Fibroblast of skin of right quadriceps (primary cell): ENCODE results near the gene ACVRL1.
A peak's percentile ranks its signal among the peaks of the same experiment; 100 is the strongest.

Experiments
- DNase-seq: peaks from one replicate; pipeline ENCODE4 v3.0.0-alpha.2; 2013

Gene ACVRL1

DNA sequence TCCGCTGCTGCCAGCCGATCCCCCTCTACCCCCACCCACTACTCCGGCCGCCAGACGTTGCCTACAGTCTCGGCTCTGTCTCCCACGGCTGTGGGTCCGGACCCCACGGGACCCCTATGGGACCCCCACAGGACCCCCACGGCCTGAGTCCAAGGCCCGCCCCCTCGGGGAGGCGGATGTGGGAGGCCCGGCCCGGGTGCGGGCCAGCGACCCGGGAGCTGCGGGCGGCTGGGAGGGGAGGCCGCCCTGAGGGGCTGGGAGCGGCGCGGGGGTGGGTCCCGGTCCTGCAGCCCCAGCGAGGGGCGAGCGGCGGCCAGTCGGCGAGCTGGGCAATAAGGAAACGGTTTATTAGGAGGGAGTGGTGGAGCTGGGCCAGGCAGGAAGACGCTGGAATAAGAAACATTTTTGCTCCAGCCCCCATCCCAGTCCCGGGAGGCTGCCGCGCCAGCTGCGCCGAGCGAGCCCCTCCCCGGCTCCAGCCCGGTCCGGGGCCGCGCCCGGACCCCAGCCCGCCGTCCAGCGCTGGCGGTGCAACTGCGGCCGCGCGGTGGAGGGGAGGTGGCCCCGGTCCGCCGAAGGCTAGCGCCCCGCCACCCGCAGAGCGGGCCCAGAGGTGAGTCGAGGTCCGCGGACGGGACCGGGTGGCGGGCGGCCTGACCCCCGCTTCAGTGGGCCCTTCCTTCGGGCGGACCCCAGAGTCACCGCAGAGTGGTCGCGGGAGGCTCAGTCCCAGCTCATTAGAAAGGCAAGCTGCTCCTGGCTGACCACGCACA lies at the start of gene ACVRL1:
ACVRL1 (plus strand) TSS at position 422 of the 773 bp plus-strand sequence. CDS start 4,971 bp downstream, outside the sequence.
- DNase-seq: no peak

DNA sequence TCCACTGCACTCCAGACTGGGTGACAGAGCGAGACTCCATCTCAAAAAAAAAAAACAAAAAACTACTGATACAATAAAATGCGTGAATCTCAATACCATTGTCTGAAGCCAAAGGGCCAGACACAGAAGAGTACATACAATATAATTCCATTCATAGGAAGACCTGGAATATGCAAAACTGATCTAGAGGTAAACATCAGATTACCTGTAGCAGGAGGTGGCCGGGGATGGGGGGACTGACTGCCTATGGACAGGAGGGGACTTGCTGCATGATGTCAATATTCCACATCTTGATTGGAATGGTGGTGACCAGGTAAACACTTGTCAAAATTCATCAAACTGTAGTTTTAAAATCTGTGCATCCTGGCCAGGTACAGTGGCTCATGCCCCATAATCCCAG lies 46.3 kb upstream of the ACVRL1 start:
- no peak for DNase-seq

DNA sequence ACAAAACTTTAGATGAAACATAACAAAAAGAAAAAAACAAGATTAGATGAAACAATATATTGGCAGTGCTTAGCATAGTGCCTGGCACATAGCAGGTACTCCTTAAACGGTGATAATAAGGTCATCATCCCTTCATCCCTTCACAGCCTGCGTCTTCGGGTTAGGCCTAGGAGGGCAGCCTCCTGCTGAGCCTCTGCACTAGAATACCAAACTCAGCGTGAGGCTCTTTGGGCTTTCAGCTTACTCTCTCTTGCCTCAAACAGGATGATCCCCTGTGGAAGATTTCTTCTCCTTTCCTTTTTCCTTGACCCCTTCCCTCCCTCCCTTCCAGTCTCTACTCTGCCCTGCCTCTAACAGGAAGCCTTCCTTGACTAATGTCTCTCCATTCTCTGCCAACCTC lies 44.4 kb upstream of the ACVRL1 start:
- DNase-seq: no peak

DNA sequence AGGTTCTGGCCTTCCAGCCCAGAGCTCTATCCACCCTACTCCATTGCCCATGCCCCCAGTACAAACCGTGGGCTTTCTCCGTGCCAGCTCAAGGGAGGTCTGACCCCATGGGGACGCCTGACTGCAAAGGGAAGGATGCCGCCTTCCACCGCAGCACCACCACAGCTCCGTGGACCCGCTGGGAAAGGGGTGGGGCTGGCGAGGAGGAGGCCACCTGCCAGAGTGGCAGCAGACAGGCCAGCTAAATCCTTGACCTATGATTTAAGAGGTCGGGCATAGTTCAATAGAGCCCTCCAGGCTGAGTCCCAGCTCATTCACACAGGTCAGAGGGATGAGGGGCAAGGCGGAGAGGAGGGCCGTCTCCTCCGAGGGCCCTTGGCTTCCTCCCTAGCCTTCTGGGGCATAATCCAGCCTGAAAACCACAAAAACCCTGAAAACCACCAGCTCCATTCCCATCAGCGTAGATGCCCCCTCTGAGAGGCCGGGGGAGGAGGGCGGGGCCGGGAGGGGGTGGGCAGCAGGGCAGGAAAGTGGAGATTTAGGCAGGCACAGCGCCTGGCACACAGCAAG lies 43.9 kb upstream of the ACVRL1 start:
- no peak for DNase-seq

DNA sequence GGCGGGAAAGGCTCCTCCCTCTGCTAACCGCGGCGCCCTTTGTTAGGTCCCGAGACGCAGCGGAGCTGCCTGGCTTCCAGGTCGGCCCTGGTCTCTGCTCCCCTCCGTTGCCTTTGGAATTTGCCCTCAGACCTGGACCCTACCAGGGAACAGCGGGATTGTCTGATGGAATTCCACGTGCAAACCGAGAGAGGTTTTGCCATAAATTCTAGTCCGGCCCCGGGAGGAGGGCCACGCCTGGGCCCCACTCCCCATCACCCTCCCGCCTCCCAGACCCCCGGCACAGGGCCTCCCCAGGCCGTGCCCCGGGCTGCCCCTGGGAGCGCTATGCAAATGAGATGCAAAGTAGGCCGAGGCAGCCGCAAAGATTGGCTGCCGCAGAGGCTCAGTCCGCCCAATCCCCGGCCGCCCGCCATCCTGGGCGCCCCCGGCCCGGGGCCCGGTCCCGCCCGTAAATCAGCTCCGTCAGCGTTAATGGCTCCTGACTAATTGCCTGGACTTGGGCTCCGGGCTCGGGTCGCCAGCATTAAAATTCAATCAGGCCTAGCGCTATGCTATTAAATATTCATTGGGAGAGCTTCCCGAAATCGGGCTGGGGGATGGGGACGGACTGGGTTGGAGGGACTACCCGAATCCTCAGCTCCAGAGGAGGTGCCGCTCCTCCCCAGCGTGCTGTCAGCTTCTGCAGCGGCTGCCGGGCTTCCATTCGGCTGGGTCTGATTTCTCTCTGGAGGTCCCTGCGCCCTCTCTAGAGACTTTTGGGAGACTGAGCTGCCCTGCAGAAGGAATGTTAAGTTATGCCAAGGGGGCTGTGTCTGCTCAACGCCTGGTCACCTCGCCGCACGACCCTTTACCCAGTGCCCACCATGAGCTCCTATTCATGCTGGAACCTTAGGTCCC lies 43.1 kb upstream of the ACVRL1 start:
- DNase-seq: peak; percentile 38

DNA sequence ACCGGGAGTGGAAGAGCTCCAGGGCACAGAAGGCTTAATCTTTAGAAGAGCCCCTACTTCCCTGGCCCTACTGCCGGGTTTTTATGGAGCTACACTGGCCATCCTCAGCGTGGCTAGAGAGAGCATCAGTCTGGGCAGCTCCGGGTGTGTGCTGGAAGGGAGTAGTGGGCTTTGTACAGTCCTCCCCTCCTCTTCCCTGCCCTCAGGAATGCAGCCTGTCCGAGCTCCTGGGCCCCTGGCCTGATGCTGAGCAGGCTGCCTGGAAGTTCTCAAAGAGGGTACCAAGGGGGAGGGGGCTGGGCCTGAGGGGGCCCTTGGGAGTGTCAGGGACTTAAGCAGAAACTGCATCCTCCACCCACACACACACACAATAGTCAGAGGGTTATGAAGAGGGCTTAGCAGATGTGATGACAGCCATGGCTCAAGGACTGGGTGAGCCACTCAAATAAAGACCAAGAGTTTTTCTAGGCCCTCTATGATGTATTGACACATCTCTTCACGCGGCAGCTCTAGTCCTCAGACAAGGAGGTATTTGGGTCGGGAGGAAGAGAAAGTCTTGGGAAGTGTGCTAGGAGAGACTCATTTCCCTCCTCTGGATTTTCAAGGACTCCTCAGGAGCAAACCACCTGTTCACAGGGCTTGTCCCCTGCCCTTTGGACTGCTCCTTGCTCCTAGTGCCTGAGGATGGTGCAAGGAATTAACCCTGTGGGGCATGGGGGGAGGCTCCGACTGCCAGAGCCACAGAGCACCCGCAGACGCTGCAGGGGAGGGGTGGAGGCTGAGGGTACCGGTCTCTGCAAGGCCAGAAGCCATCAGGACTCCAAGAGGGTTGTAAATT lies 42.3 kb upstream of the ACVRL1 start:
- DNase-seq: peak; percentile 32

DNA sequence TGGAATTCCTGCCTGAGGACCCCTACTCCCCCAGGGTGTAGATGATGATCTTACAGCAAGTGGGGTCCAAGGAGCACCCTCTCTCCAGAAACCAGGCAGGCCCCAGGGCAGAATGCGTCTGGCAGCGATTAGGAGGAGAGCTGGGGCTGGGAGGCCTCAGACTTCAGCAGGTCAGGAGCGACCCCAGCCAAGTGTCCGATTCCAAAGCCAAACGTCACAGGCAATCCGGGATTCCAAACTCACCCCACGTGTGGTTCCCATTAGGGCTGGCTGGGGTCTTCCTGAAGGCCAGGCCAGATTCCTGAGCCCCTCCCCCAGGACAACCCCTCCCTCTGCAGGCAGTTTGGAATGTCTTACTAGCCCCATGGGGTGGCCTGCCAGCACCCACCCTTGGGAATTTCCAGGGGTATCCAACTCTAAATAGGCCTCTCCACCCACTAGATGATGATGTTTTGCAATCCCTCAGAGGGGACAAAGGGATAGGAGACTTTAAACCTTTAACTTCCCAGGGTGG lies 41.5 kb upstream of the ACVRL1 start:
- no peak for DNase-seq

DNA sequence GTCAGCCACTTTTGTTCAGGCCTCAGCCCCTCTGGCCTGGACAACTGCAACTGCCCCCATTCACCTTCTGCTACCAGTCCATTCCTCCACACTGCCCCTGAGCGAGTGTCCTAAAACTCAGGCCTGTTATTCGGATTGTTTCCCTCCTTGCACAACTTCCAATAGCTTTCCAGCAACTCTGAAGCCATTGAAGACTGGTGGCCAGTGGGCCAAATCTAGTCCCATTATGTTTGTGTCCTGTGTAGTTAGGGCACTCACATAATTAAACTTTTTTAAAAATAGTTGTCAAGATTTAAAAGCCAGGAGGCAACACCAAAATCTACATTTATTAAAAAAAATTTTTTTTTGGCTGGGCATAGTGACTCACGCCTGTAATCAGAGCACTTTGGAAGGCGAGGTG lies 41.0 kb upstream of the ACVRL1 start:
- DNase-seq: no peak

DNA sequence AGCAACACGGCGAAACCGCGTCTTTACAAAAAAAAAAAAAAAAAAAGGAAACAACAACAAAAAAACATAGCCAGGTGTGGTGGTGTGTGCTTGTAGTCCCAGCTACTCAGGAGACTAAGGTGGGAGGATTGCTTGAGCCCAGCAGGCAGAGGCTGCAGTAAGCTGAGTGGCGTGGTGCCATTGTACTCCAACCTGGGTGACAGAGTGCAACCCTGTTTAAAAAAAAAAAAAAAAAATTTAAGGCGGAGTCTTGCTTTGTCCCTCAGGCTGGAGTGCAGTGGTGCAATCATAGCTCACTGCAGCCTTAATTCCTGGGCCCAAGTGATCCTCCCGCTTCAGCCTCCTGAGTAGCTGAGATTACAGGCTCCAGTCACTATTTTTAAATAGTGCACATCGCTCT lies 40.5 kb upstream of the ACVRL1 start:
- no peak for DNase-seq

DNA sequence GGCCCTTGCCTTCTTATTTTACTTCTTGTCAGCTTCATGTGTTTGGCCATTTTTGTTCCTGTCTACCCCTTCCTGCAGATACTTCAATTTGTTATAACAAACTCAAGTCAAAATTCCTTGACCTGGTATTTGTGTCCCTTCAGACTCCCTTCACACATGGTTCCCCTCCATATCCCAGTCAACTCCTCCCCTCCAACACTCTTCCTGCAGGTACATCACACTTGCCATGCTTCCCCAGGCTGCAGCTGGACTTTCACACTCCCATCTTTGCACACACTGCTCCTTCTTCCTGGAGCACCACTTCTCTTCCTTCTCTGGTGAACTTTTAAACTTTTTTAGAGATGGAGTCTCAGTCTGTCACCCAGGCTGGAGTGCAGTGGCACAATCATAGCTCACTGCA lies 39.9 kb upstream of the ACVRL1 start:
- DNase-seq: no peak

DNA sequence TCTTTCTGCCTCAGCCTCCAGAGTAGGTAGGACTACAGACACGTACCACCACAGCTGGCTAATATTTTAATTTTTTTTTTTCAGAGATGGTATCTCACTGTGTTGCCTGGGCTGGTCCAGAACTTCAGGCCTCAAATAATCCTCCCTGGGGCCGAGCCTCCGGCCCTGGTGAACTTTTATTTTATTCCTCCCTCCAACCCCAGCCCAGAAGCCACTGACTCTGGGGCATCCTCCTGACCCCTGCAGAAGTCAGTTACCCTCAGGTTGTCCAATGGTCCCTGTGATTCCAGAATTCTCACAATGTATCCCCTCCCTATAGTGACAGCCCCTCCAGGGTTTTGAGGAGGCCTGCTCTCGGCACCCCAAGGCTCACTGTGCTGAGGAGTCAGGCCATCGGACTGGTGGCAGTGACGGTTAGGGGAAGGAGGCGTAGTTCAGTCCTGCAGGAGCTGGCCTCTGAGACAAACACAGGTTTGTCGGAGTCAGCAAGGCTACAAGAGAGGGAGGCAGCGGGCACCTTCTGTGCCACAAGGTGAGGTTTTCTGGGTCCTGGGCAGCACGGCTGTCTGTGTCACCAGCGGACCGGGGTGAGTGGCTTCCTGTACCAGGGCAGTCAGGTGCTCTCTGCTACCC lies 39.4 kb upstream of the ACVRL1 start:
- DNase-seq: no peak

DNA sequence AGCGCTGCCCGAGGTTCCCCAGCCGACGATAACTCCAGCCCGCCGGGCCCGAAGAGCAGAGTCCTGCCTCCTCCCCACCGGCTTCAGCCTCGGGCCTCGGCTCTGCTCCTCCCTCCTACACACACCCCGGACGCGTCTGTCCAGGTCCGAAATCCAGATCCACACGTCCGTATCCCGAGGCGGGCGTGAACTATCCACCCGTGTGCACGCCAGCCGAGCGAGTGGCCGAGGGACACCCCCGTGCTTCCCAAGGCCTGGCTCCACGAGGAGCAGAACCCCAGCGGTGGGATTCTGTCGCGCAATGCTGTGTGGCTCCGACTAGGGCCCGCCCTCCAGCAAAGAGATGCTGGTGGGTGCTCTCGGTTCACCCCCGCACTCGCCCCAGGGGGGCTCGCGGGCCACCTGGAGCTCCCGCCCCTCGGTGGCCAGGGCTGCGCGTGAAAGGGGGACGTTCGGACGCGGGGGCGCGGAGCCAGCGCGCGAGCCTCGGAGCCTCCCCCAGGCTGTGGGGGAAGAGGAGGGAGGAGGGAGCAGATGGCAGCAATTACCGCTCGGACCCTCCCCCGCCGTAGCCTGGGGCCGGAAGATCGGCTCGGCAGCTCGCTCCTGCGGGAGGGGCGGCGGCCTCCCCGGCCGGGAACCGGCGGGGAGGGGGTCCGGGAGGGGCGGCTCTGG lies 38.3 kb upstream of the ACVRL1 start:
- peak; percentile 37 for DNase-seq

DNA sequence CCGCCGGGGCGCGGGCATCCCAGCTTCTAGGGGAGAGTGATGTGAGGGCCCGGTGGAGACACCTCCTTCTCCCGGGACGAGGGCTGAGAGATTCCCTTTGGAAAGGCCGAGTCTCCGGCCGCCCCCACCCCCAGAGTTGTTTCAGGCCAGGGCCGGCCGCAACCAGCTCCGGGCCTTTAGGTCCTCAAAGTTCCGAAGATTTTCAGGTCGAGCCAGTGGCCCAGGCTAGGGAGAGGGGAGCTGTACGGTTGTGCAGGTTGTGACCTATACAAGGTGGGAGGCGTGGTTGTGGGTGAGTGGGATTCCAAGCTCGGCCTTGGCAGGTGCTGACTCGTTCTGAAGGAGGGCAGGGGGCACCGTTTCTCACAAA lies 37.8 kb upstream of the ACVRL1 start:
- no peak for DNase-seq

DNA sequence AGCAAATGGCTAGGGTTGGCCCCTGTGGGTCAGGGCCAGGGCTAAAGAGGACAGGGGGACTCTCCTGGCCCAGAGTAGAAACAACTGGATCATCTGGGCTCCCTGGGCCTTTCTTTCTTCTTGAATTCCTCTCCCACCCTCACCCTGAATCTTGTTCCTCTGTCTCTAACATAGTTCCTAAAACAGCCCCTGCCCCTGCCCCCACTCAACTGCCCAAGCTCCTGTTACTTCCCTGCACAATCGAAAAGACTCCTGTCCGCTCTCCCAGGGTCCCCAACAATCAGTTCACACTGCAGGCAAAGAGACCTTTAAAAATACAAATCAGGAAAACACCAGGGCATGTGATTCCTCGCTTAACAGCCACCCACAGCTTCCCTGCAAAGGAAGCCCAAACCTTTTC lies 37.4 kb upstream of the ACVRL1 start:
- DNase-seq: no peak

DNA sequence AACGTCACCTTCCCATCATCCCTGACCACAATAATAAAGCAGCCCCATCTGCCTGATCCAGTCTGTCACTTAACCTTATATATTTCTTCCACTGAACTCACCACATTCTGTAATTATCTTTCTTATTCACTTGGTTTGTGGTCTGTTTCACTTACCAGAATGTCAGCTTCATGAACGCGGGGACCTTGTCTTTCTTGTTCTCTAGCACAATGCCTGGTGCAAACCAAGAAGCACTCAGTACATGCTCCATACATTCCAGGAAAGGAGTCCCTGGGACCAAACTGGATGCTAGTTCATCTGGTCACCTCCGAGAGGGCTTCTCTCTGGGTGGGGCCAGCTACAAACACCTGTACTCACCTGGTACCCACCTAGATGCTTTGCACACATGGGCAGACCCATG lies 36.8 kb upstream of the ACVRL1 start:
- DNase-seq: no peak

DNA sequence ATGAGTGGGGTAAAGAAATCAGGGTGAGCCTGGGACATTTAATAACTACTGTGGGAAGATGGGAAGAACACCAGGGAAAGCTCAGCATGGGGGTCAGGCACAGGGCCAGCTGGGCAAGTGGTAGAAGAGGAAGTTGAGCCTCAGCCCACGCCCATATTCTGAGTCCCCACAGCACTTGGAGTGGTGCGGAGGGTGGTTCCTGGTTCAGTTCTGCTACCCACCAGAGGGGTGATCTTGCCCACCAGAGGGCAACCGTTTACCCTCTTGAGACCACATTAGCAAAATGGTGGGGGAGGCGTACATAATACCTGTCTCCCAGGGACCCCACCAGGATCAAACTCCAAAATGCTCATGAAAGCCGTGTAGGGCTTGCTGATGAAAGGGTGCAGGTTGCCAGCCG lies 36.2 kb upstream of the ACVRL1 start:
- no peak for DNase-seq

DNA sequence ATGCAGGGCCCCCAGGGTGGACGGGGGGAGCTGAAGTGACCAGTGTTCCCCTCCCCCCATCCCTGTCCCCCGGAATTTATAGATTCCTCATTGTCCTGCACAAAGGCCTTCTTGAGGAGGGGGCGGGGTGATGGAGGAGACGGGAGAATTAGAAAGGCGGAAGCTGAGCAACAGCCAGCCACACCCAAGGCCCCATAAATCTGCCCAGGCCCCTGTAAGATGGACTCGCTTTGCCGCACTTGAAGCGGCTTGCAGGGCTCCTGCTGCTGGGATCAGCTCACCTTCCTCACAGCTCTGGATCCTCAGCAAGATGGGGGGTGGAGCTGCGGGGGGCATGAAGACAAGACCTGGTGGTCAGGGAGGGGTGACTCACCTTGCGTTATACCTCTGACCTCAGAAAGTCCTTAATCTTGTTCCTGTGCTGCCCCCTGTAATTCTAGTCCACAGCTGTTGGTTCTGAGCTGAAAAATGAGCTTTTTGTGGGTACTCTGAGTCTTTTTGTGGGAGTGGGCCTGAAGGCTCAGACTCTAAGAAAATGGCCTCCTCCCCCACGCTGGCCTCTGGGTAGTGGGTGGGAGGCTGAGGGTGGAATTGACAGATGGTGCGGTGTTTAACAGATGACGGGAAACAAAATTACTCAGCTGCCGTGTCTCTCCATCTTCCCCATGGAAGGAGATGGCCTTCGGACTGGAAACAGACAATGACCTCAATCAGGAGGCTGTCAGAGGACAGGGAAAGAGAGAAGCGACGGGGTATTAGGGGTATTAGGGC lies 35.2 kb upstream of the ACVRL1 start:
- DNase-seq: no peak

DNA sequence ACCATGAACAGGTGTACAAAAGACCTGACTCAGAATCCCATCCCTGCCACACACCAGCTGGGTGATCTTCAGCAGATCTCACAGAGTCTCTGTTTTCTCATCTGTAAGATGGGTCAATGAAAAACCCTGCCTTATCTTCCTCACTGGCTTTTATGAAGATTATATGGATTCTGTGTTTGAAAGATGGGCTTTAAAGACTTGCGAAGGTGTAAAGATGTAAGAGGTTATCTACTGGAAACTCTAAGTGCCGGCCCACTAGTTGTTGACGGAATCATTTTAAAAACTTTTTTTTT lies 34.7 kb upstream of the ACVRL1 start:
- DNase-seq: no peak

DNA sequence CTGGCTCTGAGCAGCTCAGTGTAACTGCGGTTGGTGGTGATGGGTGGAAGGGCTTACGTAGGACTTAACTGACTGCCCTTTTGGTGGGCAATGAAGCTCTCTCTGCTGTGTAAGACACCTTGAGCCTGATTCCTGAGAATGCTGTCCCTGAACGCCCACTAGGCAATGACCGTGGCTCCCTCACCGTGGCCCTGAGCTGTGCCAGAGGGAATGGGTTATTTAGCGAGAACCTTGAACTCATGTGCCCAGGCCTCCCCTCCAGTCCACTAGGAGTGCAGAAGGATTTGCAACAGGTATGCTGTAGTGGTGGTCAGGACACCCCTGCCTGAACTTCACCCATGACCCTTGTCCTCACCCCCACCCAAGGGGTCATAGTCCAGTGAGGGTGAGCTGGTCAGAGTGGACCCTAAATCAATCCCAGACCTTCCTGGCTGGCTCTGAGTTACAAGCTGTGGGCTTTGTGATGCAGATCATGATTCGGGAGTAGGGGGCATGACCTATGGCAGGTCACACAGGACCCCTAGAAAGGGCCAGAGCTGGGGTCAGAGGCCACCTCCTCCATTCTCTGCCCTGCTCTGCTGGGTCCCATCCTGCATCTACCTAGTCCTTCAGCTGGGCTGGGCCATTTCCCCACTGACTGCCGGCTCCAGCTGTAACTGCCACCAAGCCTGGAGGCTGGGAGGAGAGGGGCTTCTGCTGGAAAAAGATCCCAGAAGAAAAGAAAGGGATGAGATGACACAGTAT lies 33.9 kb upstream of the ACVRL1 start:
- DNase-seq: no peak

DNA sequence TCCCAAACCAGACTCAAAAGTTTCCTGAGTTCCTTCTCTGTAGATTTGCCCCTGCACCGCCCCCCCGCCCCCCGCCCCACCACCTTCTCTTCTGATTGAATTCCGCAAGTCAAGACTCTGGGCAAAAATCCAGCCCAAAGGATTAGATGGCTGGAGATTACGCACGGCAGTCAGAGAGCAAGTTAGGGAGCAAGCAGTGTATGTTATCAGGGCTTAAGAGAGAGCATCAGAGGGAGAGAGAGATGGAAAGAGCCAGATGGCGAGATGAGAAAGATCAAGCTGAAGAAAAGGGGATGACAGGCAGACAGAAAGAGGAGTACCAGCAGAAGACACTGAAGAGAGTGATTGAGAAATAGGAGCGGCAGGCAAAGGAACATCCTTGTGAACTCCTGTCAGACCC lies 33.3 kb upstream of the ACVRL1 start:
- DNase-seq: peak; percentile 67
